ENCODE measurements around the gene SMNDC1.
A peak's percentile ranks its signal among the peaks of the same experiment; 100 is the strongest.

The SMNDC1 gene

DNA sequence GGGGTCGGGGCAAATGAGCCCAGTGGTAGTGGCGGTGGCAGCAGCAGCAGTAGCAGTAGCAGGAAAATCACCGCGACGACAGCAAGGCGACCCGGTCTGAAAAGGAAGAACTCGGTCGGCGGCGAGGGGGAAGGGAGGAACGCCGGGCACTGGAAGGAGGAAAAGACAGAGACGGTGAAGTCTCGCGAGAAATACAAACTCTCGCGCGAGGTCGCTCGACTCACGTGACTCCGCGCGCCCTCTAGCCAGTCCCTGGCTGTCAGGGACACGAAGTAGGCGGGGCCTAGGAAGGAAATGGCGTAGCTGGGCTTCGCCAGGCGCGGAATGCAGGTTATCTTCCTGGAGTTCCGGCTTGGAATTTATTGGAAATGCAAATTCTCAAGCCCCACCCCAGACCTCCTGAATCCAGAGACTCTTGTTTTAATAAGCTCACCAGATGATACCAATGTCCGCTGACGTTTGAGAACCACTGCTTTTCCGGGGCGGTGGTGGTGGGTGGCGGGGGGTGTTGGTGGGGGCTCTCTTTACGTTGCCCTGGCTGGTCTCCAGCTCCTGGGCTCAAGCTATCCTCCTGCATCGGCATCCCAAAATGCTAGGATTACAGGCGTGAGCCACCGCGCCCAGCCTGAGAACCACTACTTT, at the start of gene SMNDC1:
SMNDC1 (minus strand) TSS at position 141 of the 642 bp plus-strand sequence. CDS start 1,333 bp downstream, outside the sequence.
- peaks cover 29% of the 10 kb centered on the region for H3K36me3 Mint-ChIP-seq
- H3K27ac Mint-ChIP-seq, result peak within 1 kb of the TSS; percentile 90
- peak; percentile 98 for ATAC-seq
- H3K4me1 Mint-ChIP-seq, result peaks cover 26% of the 10 kb centered on the region
- H3K9me3 Mint-ChIP-seq, result no peaks in the 10 kb centered on the region
- peak within 1 kb of the TSS; percentile 95 for H3K4me3 Mint-ChIP-seq
- H3K27me3 Mint-ChIP-seq, result no peaks in the 10 kb centered on the region

DNA sequence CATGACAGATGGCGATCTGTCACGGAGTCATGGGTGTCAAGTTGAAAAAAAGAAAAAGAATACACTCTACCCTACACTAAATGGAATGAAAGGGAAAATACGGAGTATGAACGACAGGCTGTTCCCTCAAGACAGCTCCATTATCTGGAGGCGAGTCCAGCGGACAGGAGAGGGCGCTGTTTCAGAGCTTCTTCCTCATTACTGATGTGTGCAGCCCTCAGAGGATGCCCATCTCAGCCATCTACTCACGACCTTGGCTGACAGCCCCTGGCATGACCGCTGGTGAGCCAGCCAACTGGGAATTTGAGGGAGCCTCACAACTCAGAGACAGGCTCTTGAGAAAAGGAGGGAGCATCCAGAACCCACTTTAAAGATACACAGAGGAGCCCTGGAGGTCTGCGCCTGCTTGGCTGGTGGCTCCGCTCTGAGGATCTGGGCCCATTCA, 49.6 kb upstream of the SMNDC1 start:
- H3K27ac Mint-ChIP-seq, result peak overlapping the region; percentile 94
- H3K27me3 Mint-ChIP-seq, result no peaks in the 10 kb centered on the region
- no peaks in the 10 kb centered on the region for H3K9me3 Mint-ChIP-seq
- ATAC-seq, result peak; percentile 27
- H3K36me3 Mint-ChIP-seq, result no peaks in the 10 kb centered on the region
- H3K4me1 Mint-ChIP-seq, result peaks cover 63% of the 10 kb centered on the region
- H3K4me3 Mint-ChIP-seq, result no peak overlapping the region

DNA sequence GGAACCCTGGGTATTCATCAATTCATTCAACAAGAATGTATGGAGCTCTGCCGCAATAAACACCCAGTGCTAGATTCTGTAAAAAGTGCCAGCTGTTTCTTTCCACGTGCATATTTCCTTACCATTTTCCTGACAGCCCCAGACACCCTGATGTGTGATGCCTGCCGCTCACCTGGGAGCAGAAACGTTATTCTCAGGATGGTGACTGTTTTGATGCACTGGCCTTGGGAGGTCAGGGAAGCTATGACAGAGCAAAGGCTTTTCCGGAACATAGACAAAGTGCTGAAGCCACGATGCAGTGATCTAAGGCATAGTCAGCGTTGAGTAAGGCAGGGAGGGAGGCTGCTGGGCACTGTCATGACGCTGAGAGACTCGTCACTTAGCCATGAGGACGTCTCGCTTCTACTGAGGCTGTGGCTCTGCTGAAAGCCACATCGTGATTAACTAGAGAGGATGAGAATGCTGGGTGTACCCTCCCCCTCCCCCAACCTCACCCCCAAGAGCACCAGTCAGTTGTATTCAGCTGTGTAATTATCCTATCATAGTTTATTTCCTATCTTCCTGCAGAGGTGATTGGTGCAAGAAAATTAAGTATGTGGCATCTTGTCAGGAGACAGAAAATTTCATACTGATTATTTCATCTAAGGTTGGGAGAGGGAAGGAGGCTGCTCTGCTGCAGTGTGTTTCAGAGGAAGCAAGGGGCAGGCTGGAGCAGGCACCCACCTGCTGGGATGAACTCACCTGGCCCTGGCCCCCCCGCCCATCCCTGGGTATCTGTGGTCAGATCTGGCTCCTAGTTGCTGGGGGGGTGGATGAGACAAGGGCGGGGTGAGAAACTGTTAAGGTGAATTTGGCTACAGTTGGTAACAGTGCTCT, 48.8 kb upstream of the SMNDC1 start:
- Mint-ChIP-seq H3K27me3 (no peaks in the 10 kb centered on the region), H3K27ac (peak overlapping the region; percentile 94), H3K4me3 (no peak overlapping the region), H3K9me3 (no peaks in the 10 kb centered on the region), H3K36me3 (no peaks in the 10 kb centered on the region), H3K4me1 (peaks cover 59% of the 10 kb centered on the region)
- ATAC-seq, result no peak

DNA sequence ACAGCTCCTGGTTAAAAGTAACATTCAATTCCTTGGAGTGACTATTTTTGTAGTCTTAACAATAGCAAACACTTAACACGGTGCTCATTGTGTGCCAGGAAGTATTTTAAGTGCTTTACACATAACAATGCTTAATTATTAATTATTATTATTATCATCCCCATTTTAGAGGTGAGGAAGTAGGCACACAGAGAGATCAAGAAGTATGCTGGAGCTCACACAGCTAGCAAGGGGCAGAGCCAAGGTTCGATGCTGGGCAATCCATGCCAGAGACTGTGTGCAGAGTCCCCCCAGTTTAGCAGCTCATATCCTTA, 48.2 kb upstream of the SMNDC1 start:
- Mint-ChIP-seq H3K9me3 (no peaks in the 10 kb centered on the region), H3K27me3 (no peaks in the 10 kb centered on the region), H3K27ac (no peak overlapping the region), H3K4me1 (peaks cover 54% of the 10 kb centered on the region), H3K36me3 (no peaks in the 10 kb centered on the region), H3K4me3 (no peak overlapping the region)
- ATAC-seq, result no peak

DNA sequence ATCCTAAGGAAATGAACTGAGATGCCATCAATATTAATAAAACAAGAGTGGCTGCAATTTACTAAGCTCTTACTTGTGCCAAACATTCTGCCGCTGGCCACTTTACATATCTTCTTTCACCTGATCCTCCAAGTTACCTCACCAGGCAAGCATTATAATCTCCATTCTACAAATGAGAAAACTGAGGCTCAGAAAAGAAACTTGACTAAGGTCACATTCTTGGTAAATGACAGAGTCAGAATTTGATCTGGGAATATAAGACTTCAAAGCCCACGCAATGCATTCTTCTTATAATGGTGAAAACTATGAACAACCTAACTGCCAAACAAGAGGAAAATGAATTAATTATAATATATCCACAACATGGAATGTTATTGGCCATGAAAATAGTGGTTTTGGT, 46.1 kb upstream of the SMNDC1 start:
- H3K36me3 Mint-ChIP-seq, result no peaks in the 10 kb centered on the region
- no peaks in the 10 kb centered on the region for H3K27me3 Mint-ChIP-seq
- peaks cover 33% of the 10 kb centered on the region for H3K4me1 Mint-ChIP-seq
- no peak overlapping the region for H3K27ac Mint-ChIP-seq
- no peak for ATAC-seq
- H3K9me3 Mint-ChIP-seq, result no peaks in the 10 kb centered on the region
- H3K4me3 Mint-ChIP-seq, result no peak overlapping the region

DNA sequence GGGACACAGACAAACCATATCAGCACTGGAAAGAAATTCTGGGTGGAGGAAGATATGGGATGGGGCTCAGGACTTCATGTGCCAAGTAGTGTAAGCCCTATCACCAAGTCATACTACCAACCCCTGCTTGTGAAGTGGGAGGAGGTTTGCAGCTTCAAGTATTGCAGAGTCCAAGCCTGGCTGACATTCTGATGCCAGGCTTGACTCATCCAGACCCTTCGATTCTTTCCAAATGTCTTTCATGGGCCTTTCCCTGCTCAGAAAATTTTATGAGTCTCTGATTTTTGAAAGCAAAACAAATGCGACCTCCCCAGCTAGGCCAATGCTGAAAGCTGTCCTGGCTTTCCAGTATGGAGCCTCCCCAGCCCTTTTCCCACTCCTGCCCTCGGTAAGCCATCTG, 45.1 kb upstream of the SMNDC1 start:
- H3K27ac Mint-ChIP-seq, result no peak overlapping the region
- H3K36me3 Mint-ChIP-seq, result no peaks in the 10 kb centered on the region
- H3K4me1 Mint-ChIP-seq, result peaks cover 23% of the 10 kb centered on the region
- no peaks in the 10 kb centered on the region for H3K27me3 Mint-ChIP-seq
- no peak overlapping the region for H3K4me3 Mint-ChIP-seq
- no peaks in the 10 kb centered on the region for H3K9me3 Mint-ChIP-seq
- no peak for ATAC-seq

DNA sequence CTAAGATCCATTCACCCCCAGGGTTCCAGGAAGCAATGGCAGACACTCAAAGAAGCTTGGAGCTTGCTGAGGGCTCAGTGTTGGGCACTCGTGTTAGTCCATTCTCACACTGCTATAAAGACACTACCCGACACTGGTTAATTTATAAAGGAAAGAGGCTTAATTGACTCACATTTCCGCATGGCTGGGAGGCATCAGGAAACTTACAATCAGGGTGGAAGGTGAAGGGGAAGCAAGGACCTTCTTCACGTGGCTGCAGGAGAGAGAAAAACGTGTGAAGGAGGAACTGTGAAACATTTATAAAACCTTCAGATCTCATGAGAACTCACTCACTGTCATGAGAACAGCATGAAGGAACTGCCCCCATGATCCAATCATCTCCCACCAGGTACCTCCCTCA, 44.7 kb upstream of the SMNDC1 start:
- H3K36me3 Mint-ChIP-seq, result no peaks in the 10 kb centered on the region
- H3K4me1 Mint-ChIP-seq, result peaks cover 23% of the 10 kb centered on the region
- no peak overlapping the region for H3K27ac Mint-ChIP-seq
- no peaks in the 10 kb centered on the region for H3K9me3 Mint-ChIP-seq
- no peak overlapping the region for H3K4me3 Mint-ChIP-seq
- no peak for ATAC-seq
- H3K27me3 Mint-ChIP-seq, result no peaks in the 10 kb centered on the region

DNA sequence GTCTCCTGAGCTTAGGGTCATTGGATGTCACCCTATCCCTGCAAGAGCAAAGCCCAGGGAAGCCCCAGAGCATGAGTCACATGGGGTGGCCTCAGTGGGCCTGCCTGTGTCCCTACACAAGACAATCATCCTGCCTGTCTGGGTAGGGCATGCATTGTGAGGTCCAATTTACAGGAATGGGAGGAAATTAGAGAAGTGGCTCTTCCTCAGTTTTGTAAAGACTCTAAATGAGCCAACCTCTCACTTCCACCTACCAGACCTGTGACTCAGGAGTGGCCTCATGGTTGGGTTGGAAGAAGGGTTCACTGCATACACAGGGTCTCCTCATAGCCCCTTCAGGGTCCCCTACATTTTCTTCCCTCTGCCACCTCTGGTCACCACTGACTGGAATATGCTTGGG, 43.6 kb upstream of the SMNDC1 start:
- H3K27me3 Mint-ChIP-seq, result no peaks in the 10 kb centered on the region
- no peak overlapping the region for H3K4me3 Mint-ChIP-seq
- H3K4me1 Mint-ChIP-seq, result peaks cover 18% of the 10 kb centered on the region
- no peak overlapping the region for H3K27ac Mint-ChIP-seq
- peak; percentile 36 for ATAC-seq
- H3K9me3 Mint-ChIP-seq, result no peaks in the 10 kb centered on the region
- no peaks in the 10 kb centered on the region for H3K36me3 Mint-ChIP-seq

DNA sequence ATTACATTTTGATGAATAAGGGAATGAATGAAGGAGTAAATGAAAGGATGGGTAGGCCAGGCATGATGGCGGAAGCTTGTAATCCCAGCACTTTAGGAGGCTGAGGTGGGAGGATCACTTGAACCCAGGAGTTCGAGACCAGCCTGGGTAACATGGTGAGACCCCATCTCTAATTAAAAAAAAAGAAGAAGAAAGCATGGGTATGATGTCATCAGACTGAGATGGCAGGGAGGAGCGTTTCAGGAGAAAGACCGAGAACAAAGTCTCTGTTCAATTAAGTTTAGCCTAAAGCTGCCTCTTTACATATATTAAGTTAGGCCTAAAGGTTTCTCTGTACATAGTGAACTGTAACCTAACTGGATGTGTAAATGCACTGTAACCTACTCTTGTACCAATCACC, 42.2 kb upstream of the SMNDC1 start:
- Mint-ChIP-seq H3K36me3 (no peaks in the 10 kb centered on the region), H3K27me3 (no peaks in the 10 kb centered on the region), H3K9me3 (no peaks in the 10 kb centered on the region), H3K27ac (no peak overlapping the region), H3K4me3 (no peak overlapping the region), H3K4me1 (peaks cover 18% of the 10 kb centered on the region)
- ATAC-seq, result no peak

DNA sequence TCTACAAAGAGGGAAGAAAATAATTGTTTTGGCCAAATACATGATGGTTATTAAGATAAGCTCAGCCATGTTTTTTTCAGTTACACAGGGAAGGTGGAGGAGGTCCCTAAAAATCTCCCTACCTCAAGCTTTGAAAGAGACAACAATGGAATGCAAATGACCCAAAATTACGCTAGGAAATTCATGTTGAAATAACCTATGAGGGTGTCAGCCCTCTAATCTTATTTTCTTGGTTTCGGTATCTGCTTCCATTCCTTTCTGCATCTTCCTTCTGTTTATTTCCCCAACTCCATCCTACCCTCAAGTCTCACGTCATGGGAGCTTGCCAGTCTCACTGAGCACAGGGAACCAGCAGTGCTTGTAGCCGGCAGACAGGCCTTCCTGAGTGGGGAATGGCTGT, 40.6 kb upstream of the SMNDC1 start:
- H3K4me1 Mint-ChIP-seq, result peaks cover 17% of the 10 kb centered on the region
- no peak overlapping the region for H3K4me3 Mint-ChIP-seq
- H3K27ac Mint-ChIP-seq, result no peak overlapping the region
- no peaks in the 10 kb centered on the region for H3K9me3 Mint-ChIP-seq
- no peak for ATAC-seq
- H3K36me3 Mint-ChIP-seq, result no peaks in the 10 kb centered on the region
- peaks cover 3% of the 10 kb centered on the region for H3K27me3 Mint-ChIP-seq

DNA sequence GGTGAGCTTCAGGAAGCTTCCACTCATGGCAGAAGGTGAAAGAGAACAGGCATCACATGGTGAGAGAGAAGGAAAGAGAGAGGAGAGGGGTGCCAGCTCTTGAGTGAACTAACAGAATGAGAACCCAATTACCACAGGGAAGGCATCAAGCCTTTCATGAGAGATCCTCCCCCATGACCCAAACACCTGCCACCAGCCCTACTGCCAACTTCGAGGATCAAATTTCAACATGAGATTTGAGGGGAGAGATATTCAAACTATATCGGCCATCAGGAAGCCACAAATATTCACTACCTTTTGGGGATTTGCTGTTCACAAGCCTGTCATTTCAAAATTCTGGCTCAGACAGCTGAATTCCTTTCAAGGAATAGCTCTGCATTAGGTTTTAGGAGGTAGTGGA, 39.9 kb upstream of the SMNDC1 start:
- H3K27ac Mint-ChIP-seq, result no peak overlapping the region
- H3K9me3 Mint-ChIP-seq, result no peaks in the 10 kb centered on the region
- peaks cover 12% of the 10 kb centered on the region for H3K4me1 Mint-ChIP-seq
- no peak overlapping the region for H3K4me3 Mint-ChIP-seq
- peaks cover 9% of the 10 kb centered on the region for H3K27me3 Mint-ChIP-seq
- no peaks in the 10 kb centered on the region for H3K36me3 Mint-ChIP-seq
- ATAC-seq, result no peak

DNA sequence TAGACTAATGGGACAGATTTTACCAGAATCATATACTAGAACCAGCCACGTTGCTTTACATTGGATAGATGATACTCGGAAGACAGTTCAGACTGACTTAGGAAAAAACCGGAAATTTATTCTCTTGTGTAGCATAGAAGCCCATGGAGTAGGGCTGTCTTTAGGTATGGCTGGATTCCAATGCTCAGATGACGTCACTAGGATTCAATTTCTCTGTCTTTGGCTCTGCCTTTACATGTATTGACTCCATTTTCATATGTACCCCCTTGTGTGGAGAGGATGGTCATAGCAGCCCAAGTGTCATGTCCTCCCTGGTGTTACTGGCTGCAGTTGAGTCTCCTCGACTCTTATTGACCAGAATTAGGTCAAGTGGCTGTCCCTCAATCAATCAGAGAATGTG, 39.2 kb upstream of the SMNDC1 start:
- Mint-ChIP-seq H3K4me1 (peaks cover 12% of the 10 kb centered on the region), H3K36me3 (no peaks in the 10 kb centered on the region), H3K4me3 (no peak overlapping the region), H3K27ac (no peak overlapping the region), H3K9me3 (no peaks in the 10 kb centered on the region), H3K27me3 (peaks cover 9% of the 10 kb centered on the region)
- ATAC-seq, result no peak

DNA sequence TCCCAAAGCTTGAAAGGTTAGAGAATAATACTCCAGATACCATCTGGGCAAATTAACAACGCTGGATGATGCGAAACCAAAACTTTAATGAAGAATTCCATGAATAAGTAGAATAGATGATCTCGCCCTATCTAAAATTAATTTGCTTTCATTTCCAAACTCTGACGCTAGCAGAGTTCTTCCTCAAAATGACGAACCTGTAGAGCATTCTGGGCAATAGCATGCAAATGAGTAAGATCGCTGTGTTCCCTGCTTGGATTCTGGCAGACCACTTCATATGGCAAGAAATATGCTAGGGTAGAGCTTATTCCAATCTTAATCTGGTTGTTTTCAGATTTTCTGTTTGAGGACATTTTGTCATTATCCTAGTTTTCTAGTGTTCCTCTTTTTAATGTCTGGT, 36.1 kb upstream of the SMNDC1 start:
- peaks cover 6% of the 10 kb centered on the region for H3K4me1 Mint-ChIP-seq
- peaks cover 9% of the 10 kb centered on the region for H3K27me3 Mint-ChIP-seq
- ATAC-seq, result no peak
- H3K36me3 Mint-ChIP-seq, result no peaks in the 10 kb centered on the region
- H3K4me3 Mint-ChIP-seq, result no peak overlapping the region
- no peak overlapping the region for H3K27ac Mint-ChIP-seq
- H3K9me3 Mint-ChIP-seq, result no peaks in the 10 kb centered on the region

DNA sequence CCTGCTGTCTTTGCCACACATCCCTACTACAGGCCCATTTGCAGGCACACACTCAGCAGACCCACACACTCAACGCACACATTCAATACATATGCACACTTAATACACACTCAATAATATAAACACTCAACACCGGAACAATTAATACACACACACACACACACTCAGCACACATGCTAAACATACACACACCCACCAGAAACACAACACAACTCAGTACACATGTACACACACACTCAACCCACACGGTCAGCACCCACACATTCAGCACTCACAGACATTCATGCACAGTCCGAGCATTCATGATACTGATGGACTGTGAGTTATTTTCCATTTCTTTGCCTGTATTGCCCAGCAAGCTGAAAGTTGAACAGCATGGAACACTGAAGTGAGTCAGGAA, 35.4 kb upstream of the SMNDC1 start:
- ATAC-seq, result no peak
- no peaks in the 10 kb centered on the region for H3K9me3 Mint-ChIP-seq
- H3K36me3 Mint-ChIP-seq, result no peaks in the 10 kb centered on the region
- peaks cover 9% of the 10 kb centered on the region for H3K27me3 Mint-ChIP-seq
- peaks cover 10% of the 10 kb centered on the region for H3K4me1 Mint-ChIP-seq
- H3K4me3 Mint-ChIP-seq, result no peak overlapping the region
- no peak overlapping the region for H3K27ac Mint-ChIP-seq

DNA sequence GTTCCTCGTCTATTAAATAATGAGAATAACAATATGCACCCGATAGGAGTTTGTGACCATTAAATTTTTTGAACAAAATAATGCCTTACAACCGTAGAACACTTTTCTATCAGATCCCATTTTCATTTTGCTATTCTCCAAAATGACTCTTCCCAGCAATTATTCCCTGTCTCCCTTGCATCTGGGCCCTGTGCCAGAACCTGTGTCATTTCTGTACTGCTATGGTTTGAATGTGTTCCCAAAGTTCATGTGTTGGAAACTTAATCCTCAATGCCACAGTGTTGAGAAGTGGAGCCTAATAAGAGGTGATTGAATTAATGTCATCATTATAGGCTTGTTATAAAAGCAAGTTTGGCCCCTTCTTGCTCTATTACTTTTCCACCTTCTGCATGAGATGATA, 33.2 kb upstream of the SMNDC1 start:
- H3K9me3 Mint-ChIP-seq, result no peaks in the 10 kb centered on the region
- H3K4me1 Mint-ChIP-seq, result peaks cover 7% of the 10 kb centered on the region
- no peaks in the 10 kb centered on the region for H3K36me3 Mint-ChIP-seq
- H3K27ac Mint-ChIP-seq, result no peak overlapping the region
- no peak for ATAC-seq
- H3K4me3 Mint-ChIP-seq, result no peak overlapping the region
- peaks cover 9% of the 10 kb centered on the region for H3K27me3 Mint-ChIP-seq

DNA sequence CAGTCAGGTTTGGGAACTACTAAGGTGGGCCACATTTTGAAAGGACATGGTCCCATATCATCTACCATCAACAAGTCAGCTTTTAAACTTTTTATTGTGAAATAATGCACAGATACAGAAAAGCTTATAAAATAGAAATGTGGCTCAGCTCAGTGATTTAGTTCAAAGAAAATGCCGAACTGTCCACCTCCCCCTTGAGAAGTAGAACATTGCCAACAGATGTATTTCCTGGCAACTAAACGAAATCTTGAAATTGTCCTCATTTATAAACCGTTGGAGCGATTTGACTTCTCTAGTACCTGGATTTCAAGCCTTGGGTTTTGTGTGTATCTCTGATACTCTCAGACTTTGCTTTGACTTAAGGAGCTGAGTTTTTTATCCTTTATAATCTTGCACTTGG, 32.7 kb upstream of the SMNDC1 start:
- H3K36me3 Mint-ChIP-seq, result no peaks in the 10 kb centered on the region
- H3K4me3 Mint-ChIP-seq, result no peak overlapping the region

More for the DNA sequence above, 32.7 kb upstream of the SMNDC1 start:
- ATAC-seq, result no peak
- Mint-ChIP-seq H3K9me3 (no peaks in the 10 kb centered on the region), H3K4me1 (peaks cover 7% of the 10 kb centered on the region), H3K27ac (no peak overlapping the region), H3K27me3 (peaks cover 9% of the 10 kb centered on the region)
